Fibroblast of skin of right biceps (primary cell): Measurements from ENCODE around the gene ZNF445.
"Not testable (repeated sequence)": the region's sequence is repeated elsewhere in the genome, so short reads cannot be mapped to it uniquely, and the experiment has no call there.

Experiments used
- DNase-seq: peaks from one replicate; pipeline ENCODE4 v3.0.0-alpha.2; 2013

Gene ZNF445

GRCh38 chr3:44477312-44478030, at the start of gene ZNF445:
ZNF445 (minus strand) TSS chr3:44477670; CDS start chr3:44455549, 22,121 bp downstream.
- peak; percentile 84 for DNase-seq

- no peak for DNase-seq
Observed at GRCh38 chr3:44525060-44525459, 47.6 kb upstream of the ZNF445 start.

- no peak for DNase-seq
Observed at GRCh38 chr3:44522494-44522933, 45.0 kb upstream of the ZNF445 start.

- no peak for DNase-seq
Observed at GRCh38 chr3:44521721-44522120, 44.3 kb upstream of the ZNF445 start.

- DNase-seq, result no peak
Observed at GRCh38 chr3:44518782-44519156, 41.3 kb upstream of the ZNF445 start.

GRCh38 chr3:44516230-44516629, 38.8 kb upstream of the ZNF445 start:
- DNase-seq, result no peak

- no peak for DNase-seq
Observed at GRCh38 chr3:44513513-44513912, 36.0 kb upstream of the ZNF445 start.

- no peak for DNase-seq
Observed at GRCh38 chr3:44511238-44511566, 33.7 kb upstream of the ZNF445 start.

- peak; percentile 8 for DNase-seq
Observed at GRCh38 chr3:44510000-44510368, 32.5 kb upstream of the ZNF445 start.

GRCh38 chr3:44509393-44509921, 32.0 kb upstream of the ZNF445 start:
- no peak for DNase-seq

GRCh38 chr3:44506961-44507360, 29.5 kb upstream of the ZNF445 start:
- DNase-seq, result no peak

GRCh38 chr3:44506556-44506955, 29.1 kb upstream of the ZNF445 start:
- DNase-seq, result no peak

- DNase-seq, result no peak
Observed at GRCh38 chr3:44504566-44504965, 27.1 kb upstream of the ZNF445 start.

GRCh38 chr3:44503178-44503577, 25.7 kb upstream of the ZNF445 start:
- not testable (repeated sequence) for DNase-seq

GRCh38 chr3:44501971-44502370, 24.5 kb upstream of the ZNF445 start:
- no peak for DNase-seq

- not testable (repeated sequence) for DNase-seq
Observed at GRCh38 chr3:44499899-44500168, 22.4 kb upstream of the ZNF445 start.

- no peak for DNase-seq
Observed at GRCh38 chr3:44499149-44499898, 21.9 kb upstream of the ZNF445 start.

GRCh38 chr3:44495636-44496415, 18.4 kb upstream of the ZNF445 start:
- no peak for DNase-seq

- no peak for DNase-seq
Observed at GRCh38 chr3:44492496-44492895, 15.0 kb upstream of the ZNF445 start.

GRCh38 chr3:44482721-44483120, 5.3 kb upstream of the ZNF445 start:
- no peak for DNase-seq

- no peak for DNase-seq
Observed at GRCh38 chr3:44478606-44479094, 1.2 kb upstream of the ZNF445 start.

GRCh38 chr3:44478055-44478468, 592 bp upstream of the ZNF445 start:
- no peak for DNase-seq

- DNase-seq, result no peak
Observed at GRCh38 chr3:44476963-44477311, 533 bp downstream of the ZNF445 start.

GRCh38 chr3:44476181-44476611, 1.3 kb downstream of the ZNF445 start:
- peak; percentile 54 for DNase-seq
